HG03025 (cell line): ENCODE measurements around the gene STARD3.
"Not testable (repeated sequence)": the region's sequence is repeated elsewhere in the genome, so short reads cannot be mapped to it uniquely, and the experiment has no call there.

Experiments used
- ATAC-seq: cut with Tn5 transposase; IDR thresholded peaks from one replicate; pipeline ENCODE4 v1.9.1; 2021; ENCODE audit warnings: mild to moderate bottlenecking, moderate library complexity; ENCODE audit not compliant: unreplicated experiment, low FRiP score

Gene STARD3

GRCh38 chr17:39706383-39706782 lies 69.4 kb downstream of the STARD3 start:
- ATAC-seq, result no peak

- ATAC-seq, result no peak
These were observed 70.0 kb downstream of the STARD3 start for GRCh38 chr17:39706921-39707337.

DNA sequence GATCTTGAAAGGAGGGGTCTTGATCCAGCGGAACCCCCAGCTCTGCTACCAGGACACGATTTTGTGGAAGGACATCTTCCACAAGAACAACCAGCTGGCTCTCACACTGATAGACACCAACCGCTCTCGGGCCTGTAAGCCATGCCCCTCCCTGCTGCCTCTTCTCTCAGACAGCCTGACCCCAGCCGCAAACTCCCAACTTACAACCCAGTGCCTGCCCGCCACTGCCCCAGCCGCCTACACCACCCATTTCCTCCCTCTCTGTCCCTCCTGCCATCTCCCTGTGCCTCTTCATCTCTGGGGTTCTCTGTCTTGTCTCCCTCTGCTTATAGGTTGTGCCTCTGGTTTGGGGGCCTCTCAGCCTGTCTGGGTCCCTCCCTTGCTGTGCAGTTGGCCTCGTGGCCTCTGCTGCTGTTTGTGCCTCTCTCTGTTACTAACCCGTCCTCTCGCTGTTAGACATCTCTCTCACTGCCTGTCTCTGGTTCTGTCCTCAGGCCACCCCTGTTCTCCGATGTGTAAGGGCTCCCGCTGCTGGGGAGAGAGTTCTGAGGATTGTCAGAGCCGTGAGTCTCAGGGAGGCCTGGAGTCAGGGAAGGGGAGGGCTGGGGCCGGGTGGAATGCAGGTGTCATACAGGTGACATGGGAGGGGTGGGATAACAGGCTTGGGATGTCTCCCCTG lies 72.5 kb downstream of the STARD3 start:
- ATAC-seq, result no peak

DNA sequence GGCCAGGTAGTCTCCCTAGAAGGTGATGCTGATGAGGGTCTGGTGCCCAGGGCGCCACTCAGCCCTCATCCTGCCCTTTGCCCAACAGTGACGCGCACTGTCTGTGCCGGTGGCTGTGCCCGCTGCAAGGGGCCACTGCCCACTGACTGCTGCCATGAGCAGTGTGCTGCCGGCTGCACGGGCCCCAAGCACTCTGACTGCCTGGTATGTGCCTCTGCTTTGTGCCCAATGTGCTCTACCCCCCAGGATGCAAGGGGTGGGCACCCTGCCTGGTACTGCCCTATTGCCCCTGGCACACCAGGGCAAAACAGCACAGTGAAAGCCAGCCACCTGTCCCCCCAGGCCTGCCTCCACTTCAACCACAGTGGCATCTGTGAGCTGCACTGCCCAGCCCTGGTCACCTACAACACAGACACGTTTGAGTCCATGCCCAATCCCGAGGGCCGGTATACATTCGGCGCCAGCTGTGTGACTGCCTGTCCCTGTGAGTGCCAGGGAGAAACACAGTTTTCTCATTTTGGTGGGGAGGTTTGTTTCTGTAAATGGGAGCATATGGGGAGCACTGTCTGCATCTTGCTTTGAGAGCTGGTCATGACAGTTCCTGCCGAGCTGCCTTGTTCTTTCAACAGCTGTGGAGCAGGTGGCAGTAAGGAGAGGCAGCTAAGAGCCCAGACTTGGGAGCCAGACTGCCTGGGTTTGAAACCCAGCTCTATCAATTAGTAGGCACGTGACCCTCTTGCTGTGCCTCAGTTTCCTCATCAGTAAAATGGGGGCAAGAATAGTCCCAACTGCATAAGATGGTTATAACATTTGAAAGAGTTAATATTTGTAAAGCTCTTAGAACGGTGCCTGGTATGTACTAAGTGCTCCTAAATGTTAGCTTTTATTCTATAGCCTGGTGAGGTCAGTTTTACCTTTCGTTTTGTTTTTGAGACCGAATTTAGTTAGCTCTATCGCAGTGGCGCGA lies 73.3 kb downstream of the STARD3 start:
- ATAC-seq, result no peak

DNA sequence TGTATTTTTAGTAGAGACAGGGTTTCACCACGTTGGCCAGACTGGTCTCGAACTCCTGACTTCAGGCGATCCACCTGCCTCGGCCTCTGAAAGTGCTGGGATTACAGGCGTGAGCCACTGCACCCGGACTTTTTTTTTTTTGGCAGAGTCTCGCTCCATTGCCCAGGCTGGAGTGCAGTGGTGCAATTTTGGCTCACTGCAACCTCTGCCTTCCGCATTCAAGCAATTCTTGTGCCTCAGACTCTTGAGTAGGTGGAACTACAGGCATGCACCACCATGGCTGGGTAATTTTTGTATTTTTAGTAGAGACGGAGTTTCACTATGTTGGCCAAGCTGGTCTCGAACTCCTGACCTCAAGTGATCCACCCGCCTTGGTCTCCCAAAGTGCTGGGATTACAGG lies 74.1 kb downstream of the STARD3 start:
- ATAC-seq, result not testable (repeated sequence)

DNA sequence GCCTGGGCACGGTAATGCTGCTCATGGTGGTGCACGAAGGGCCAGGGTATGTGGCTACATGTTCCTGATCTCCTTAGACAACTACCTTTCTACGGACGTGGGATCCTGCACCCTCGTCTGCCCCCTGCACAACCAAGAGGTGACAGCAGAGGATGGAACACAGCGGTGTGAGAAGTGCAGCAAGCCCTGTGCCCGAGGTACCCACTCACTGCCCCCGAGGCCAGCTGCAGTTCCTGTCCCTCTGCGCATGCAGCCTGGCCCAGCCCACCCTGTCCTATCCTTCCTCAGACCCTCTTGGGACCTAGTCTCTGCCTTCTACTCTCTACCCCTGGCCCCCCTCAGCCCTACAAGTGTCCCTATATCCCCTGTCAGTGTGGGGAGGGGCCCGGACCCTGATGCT lies 74.9 kb downstream of the STARD3 start:
- ATAC-seq, result no peak
